ENCODE results near the gene ZNF274. TPM values are rescaled to one million over a fixed set of nuclear protein-coding genes. Genes with fewer than 3 reads are reported as not detected.
"Not testable (repeated sequence)": the region's sequence is repeated elsewhere in the genome, so short reads cannot be mapped to it uniquely, and the experiment has no call there.

ZNF274 gene
- total and polyA plus RNA-seq, 2 of the 8 experiments (the other 6 are each of a cell fraction or from before 2014, with no cell fraction given), result 13.3 to 25.1 TPM

DNA sequence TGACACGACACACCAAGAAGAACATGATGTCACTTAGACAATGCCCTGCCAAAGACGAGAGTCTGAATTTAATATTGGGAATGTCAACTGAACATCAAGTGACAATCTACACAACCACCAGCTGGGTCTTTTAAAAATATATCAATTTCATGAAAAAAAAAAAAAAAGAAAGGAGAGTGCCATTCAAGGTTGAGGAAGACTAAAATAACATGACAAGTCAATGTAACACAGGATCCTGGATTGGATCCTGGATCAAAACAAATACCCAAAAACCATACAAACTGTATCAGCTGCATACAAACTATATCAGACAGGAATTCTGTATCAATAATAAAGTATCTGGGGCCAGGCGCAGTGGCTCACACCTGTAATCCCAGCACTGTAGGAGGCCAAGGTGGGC is 37.0 kb upstream of the ZNF274 start (continued):
- no peak for TF ChIP-seq ASH2L (IDR thresholded peaks at IDR 0.05; ENCODE audit: low read length)
- TF ChIP-seq SIX5 (IDR thresholded peaks at IDR 0.05; ENCODE audit: low read depth, low read length), result no peak
- TF ChIP-seq BRCA1 (IDR thresholded peaks at IDR 0.05; ENCODE audit: low read depth, low read length), result no peak

DNA sequence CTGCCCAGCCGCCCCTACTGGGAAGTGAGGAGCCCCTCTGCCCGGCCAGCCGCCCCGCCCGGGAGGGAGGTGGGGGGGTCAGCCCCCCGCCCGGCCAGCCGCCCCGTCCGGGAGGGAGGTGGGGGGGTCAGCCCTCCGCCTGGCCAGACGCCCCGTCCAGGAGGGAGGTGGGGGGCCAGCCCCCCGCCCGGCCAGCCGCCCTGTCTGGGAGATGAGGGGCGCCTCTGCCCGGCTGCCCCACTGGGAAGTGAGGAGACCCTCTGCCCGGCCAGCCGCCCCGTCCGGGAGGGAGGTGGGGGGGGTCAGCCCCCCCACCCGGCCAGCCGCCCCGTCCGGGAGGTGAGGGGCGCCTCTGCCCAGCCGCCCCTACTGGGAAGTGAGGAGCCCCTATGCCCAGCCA is 35.4 kb upstream of the ZNF274 start:
- POLR2A ChIA-PET (ENCODE audit: partially characterized antibody); H3K23ac ChIP-seq (ENCODE audit: insufficient read length); H3K27me3 ChIP-seq (replicated peaks in 1 of 4; ENCODE audit: control insufficient read depth in 3 of 4, extremely low read depth in 1 of 4, insufficient read depth in 3 of 4, low read length in 3 of 4); H3K14ac ChIP-seq (ENCODE audit: insufficient read length); FAIRE-seq; H2BK15ac ChIP-seq (ENCODE audit: low read length); H4K8ac ChIP-seq (ENCODE audit: extremely low read depth, insufficient read depth, low read length); H3K18ac ChIP-seq (ENCODE audit: extremely low read depth, low read length); CTCF ChIA-PET (ENCODE audit: partially characterized antibody); H2BK5ac ChIP-seq (ENCODE audit: low read depth, low read length); H2BK12ac ChIP-seq (ENCODE audit: low read depth, low read length); H2BK20ac ChIP-seq (ENCODE audit: low read length); H3K4ac ChIP-seq (replicated peaks; ENCODE audit: insufficient read length, low read depth, low read length); H3K56ac ChIP-seq (replicated peaks; ENCODE audit: insufficient read length, low read depth, low read length); H3K23me2 ChIP-seq (ENCODE audit: low read depth, low read length); H4K91ac ChIP-seq (replicated peaks; ENCODE audit: insufficient read length, low read length); H3K27ac ChIP-seq (ENCODE audit: low read depth, low read length); H2BK120ac ChIP-seq (replicated peaks; ENCODE audit: low read depth, low read length); H4K20me1 ChIP-seq (replicated peaks in 1 of 2; ENCODE audit: control insufficient read depth in 1 of 2, insufficient read depth in 2 of 2, low read length in 2 of 2); H3K4me2 ChIP-seq (ENCODE audit: insufficient read depth in 1 of 2, low read depth in 2 of 2, low read length in 2 of 2); H3K79me1 ChIP-seq (ENCODE audit: low read depth, low read length); H2AK5ac ChIP-seq (ENCODE audit: low read depth, low read length); H4K5ac ChIP-seq (ENCODE audit: insufficient read length, low read depth, low read length); H3K4me1 ChIP-seq (replicated peaks in 1 of 4; ENCODE audit: control insufficient read depth in 3 of 4, insufficient read depth in 4 of 4, low read length in 3 of 4); H2AFZ ChIP-seq (ENCODE audit: low read length); H3K36me3 ChIP-seq (ENCODE audit: control insufficient read depth in 2 of 4, insufficient read depth in 4 of 4, low read length in 3 of 4); DNase-seq (ENCODE audit: low read depth in 1 of 2, low spot score in 2 of 2); H3K4me3 ChIP-seq (ENCODE audit: extremely low read depth in 1 of 4, insufficient read depth in 2 of 4, low read depth in 3 of 4, low read length in 4 of 4); H3K9ac ChIP-seq (replicated peaks in 1 of 4; ENCODE audit: extremely low read depth in 1 of 4, low read depth in 3 of 4, low read length in 3 of 4): not testable (repeated sequence)
- WGBS, 2 experiments (ENCODE audit: extremely low coverage in 1 of 2, insufficient coverage in 1 of 2, insufficient read length in 1 of 2, insufficient replicate concordance in 2 of 2, low coverage in 1 of 2, low lambda C conversion rate in 2 of 2, missing lambda C conversion rate in 1 of 2), result no CpG with 5 or more reads among the region's 28 CpGs
- Histone ChIP-seq H3K79me2 (ENCODE audit: control insufficient read depth in 1 of 2, insufficient read depth in 2 of 2, low read length in 2 of 2) (peaks cover 0 to 25% of the 10 kb centered on the region in 2 experiments; a peak in 2 of 4 replicates), H3K9me3 (ENCODE audit: insufficient read depth in 2 of 2, low read depth in 1 of 2, low read length in 1 of 2) (peaks cover 14 to 46% of the 10 kb centered on the region in 2 experiments)
